SU-DHL-6 (cell line): ENCODE measurements around the gene NTRK1.

Experiments used
- H2AFZ ChIP-seq: fragments of 200-600 bp; sonication (generic); 2 replicates; pipeline ENCODE4 v1.6.1; 2014; ENCODE audit warnings: low read depth, mild to moderate bottlenecking, moderate library complexity, mixed read lengths, antibody characterized with exemption, low read length; ENCODE audit not compliant: severe bottlenecking
- H3F3A ChIP-seq: fragments of 200-600 bp; shearing (Covaris generic); 2 replicates; pipeline ENCODE4 v1.6.0; 2016; ENCODE audit warnings: antibody characterized with exemption, mild to moderate bottlenecking; ENCODE audit not compliant: insufficient read depth
- H3K27ac ChIP-seq: fragments of 200-600 bp; sonication (generic); 2 replicates; pipeline ENCODE4 v1.5.1; 2016; ENCODE audit warnings: low read depth, mild to moderate bottlenecking, low read length, moderate library complexity, mixed read lengths
- H3K27me3 ChIP-seq: fragments of 200-600 bp; sonication (generic), shearing (Covaris generic); 2 replicates; pipeline ENCODE4 v1.6.0; 2014; ENCODE audit warnings: mild to moderate bottlenecking, low read length
- H3K36me3 ChIP-seq: fragments of 200-600 bp; sonication (generic); 2 replicates; pipeline ENCODE4 v1.6.1; 2014; ENCODE audit warnings: mild to moderate bottlenecking, low read length, mixed read lengths
- H3K4me2 ChIP-seq: fragments of 300-600, 200-600 bp; shearing (Covaris generic), sonication (generic); 2 replicates; pipeline ENCODE4 v1.6.0; 2014; ENCODE audit warnings: low read length, low read depth, mild to moderate bottlenecking; ENCODE audit not compliant: poor library complexity, severe bottlenecking
- H3K4me3 ChIP-seq: fragments of 200-600 bp; sonication (generic); 2 replicates; pipeline ENCODE4 v1.5.1; 2014; ENCODE audit warnings: antibody characterized with exemption, low read length, mild to moderate bottlenecking, mixed read lengths; ENCODE audit not compliant: insufficient read depth, poor library complexity, severe bottlenecking
- H3K79me2 ChIP-seq: fragments of 200-600 bp; sonication (generic); 2 replicates; pipeline ENCODE4 v1.6.1; 2014; ENCODE audit warnings: mild to moderate bottlenecking, low read length, moderate library complexity; ENCODE audit not compliant: insufficient read depth
- H3K9ac ChIP-seq: fragments of 200-600 bp; sonication (generic); 2 replicates; pipeline ENCODE4 v1.7.0; 2014; ENCODE audit warnings: mild to moderate bottlenecking, low read length
- H3K9me2 ChIP-seq: fragments of 200-600 bp; sonication (generic); replicated peaks from 2 replicates; pipeline ENCODE4 v1.6.1; 2014; ENCODE audit warnings: low read length; ENCODE audit not compliant: insufficient read depth
- H3K9me3 ChIP-seq: fragments of 200-600 bp; sonication (generic); 2 replicates; pipeline ENCODE4 v1.6.1; 2014; ENCODE audit warnings: low read length, mixed read lengths; ENCODE audit not compliant: insufficient read depth
- H4K20me1 ChIP-seq: fragments of 200-600 bp; sonication (generic); 2 replicates; pipeline ENCODE4 v1.6.1; 2014; ENCODE audit warnings: low read depth, mild to moderate bottlenecking, antibody characterized with exemption, low read length, moderate library complexity, mixed read lengths
- CTCF ChIP-seq: fragments of 200-600 bp; sonication (generic); IDR thresholded peaks from one replicate; pipeline ENCODE4 v1.5.1; 2017; ENCODE audit warnings: antibody characterized with exemption, mild to moderate bottlenecking, low read length, moderate library complexity; ENCODE audit not compliant: insufficient read depth, poor library complexity, severe bottlenecking
- EZH2phosphoT487 ChIP-seq: fragments of 200-600 bp; sonication (generic), shearing (Covaris generic); conservative IDR thresholded peaks from 2 replicates; pipeline ENCODE4 v1.6.1; 2018; ENCODE audit warnings: mild to moderate bottlenecking, antibody characterized with exemption, low read length, moderate library complexity, mixed read lengths

NTRK1 gene

GRCh38 chr1:156879876-156880275 lies 19.2 kb downstream of the NTRK1 start:
- Histone ChIP-seq H3K36me3 (no peaks in the 10 kb centered on the region), H3K9me3 (no peaks in the 10 kb centered on the region), H3F3A (no peaks in the 10 kb centered on the region), H3K9ac (no peak overlapping the region), H3K27ac (no peak overlapping the region), H2AFZ (no peak overlapping the region), H4K20me1 (no peaks in the 10 kb centered on the region), H3K79me2 (no peaks in the 10 kb centered on the region), H3K4me2 (no peak overlapping the region), H3K9me2 (no peaks in the 10 kb centered on the region), H3K4me3 (no peak overlapping the region), H3K27me3 (no peaks in the 10 kb centered on the region)
- TF ChIP-seq CTCF, result no peak
- TF ChIP-seq EZH2phosphoT487, result no peak

GRCh38 chr1:156880473-156880872 lies 19.8 kb downstream of the NTRK1 start:
- H2AFZ ChIP-seq, result no peak overlapping the region
- H3K4me3 ChIP-seq, result no peak overlapping the region
- H3K4me2 ChIP-seq, result no peak overlapping the region
- no peaks in the 10 kb centered on the region for H4K20me1 ChIP-seq
- H3K27ac ChIP-seq, result no peak overlapping the region
- no peaks in the 10 kb centered on the region for H3K9me3 ChIP-seq
- no peaks in the 10 kb centered on the region for H3K79me2 ChIP-seq
- H3K9ac ChIP-seq, result no peak overlapping the region
- H3K36me3 ChIP-seq, result no peaks in the 10 kb centered on the region
- no peaks in the 10 kb centered on the region for H3F3A ChIP-seq
- no peaks in the 10 kb centered on the region for H3K27me3 ChIP-seq
- H3K9me2 ChIP-seq, result no peaks in the 10 kb centered on the region
- TF ChIP-seq CTCF (no peak), EZH2phosphoT487 (no peak)

GRCh38 chr1:156881101-156881500 lies 20.4 kb downstream of the NTRK1 start:
- H3K36me3 ChIP-seq, result no peaks in the 10 kb centered on the region
- no peak for TF ChIP-seq CTCF
- no peak for TF ChIP-seq EZH2phosphoT487
- no peak overlapping the region for H3K4me3 ChIP-seq
- no peaks in the 10 kb centered on the region for H3F3A ChIP-seq
- no peak overlapping the region for H3K27ac ChIP-seq
- no peaks in the 10 kb centered on the region for H3K27me3 ChIP-seq
- no peaks in the 10 kb centered on the region for H3K9me2 ChIP-seq
- H3K9me3 ChIP-seq, result no peaks in the 10 kb centered on the region
- no peaks in the 10 kb centered on the region for H3K79me2 ChIP-seq
- H3K4me2 ChIP-seq, result no peak overlapping the region
- no peak overlapping the region for H3K9ac ChIP-seq
- H2AFZ ChIP-seq, result no peak overlapping the region
- no peaks in the 10 kb centered on the region for H4K20me1 ChIP-seq
